Measurements from ENCODE around the gene MIOX.

MIOX gene

DNA sequence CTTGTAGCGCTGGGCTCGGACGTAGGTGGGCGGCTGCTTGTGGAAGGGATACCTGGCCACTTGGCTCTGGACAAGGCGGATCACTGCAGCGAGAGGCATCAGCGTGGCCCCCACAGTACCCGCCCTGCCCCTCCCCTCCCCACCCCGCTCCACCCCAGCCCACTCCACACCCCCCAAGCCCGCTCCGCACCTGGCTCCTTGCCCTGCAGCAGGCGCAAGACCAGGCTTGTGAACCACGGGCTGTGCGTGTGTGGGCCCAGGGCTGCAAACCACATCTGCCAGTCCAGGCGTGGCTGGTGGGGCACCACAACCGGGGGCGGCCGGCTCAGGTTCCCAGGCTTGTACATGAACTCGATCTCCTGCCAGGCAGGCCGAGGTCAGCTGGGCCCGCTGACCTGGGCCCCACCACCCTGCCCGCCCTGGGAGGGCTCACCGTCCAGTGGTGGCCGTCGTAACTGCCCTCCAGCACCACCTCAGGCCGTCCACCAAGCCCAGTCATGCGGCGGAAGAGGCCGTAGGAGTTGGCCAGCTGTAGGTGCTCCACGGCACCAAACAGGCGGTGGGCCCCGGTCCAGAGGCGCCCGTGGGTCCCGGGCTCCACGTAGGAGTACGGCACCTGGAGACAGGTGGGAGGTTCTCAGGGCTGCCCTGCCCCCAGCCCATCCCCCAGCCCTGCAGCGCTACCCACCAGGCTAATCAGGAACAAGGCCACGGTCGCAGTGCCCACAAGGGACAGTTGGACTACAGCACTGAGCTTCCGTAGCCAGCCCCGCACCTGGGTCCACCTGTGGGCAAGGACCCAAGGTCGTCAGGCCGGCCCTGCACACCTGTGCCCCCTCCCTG is 17.9 kb downstream of the MIOX start:
- H3K9me3 ChIP-seq (ENCODE audit: low read length): no peaks in the 10 kb centered on the region
- H3K4me1 ChIP-seq (ENCODE audit: insufficient read depth, low read length): peaks cover 22% of the 10 kb centered on the region
- H3K27me3 ChIP-seq (ENCODE audit: control insufficient read depth in 1 of 2, insufficient read depth in 2 of 2, low read length in 2 of 2): no peaks in the 10 kb centered on the region
- H3K36me3 ChIP-seq (ENCODE audit: insufficient read depth, low read length): peaks cover 21% of the 10 kb centered on the region
- no peak overlapping the region for H3K4me3 ChIP-seq (ENCODE audit: low read depth in 1 of 2, low read length in 2 of 2)
- H3K27ac ChIP-seq (ENCODE audit: low read depth, low read length): no peak overlapping the region
- no peak overlapping the region for H3K9ac ChIP-seq (ENCODE audit: low read length)

DNA sequence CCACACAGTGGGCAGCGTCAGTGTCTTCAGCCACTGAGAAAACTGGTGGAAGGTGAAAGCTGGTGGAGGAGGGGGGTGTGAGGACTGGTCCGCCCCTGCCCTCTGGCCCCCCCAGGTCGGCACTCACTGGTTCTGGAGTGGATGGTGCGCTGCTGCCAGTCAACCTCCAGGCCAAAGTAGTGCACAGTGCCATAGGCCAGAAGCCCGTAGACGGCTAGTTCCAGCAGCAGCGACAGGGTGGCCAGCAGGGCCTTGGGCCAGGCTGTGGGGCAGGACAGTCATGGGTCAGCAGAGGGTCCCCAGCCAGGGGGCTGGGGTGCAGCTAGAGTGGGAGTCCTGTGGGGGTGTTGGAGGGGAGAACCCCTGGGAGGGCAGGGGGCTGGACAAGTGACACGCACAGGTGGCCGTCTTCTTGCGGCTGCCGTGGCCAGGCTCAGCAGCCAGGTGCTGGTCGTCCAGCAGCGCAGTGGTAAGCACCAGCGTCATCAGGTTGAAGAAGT is 18.7 kb downstream of the MIOX start:
- H3K27ac ChIP-seq (ENCODE audit: low read depth, low read length): no peak overlapping the region
- no peaks in the 10 kb centered on the region for H3K9me3 ChIP-seq (ENCODE audit: low read length)
- H3K27me3 ChIP-seq (ENCODE audit: control insufficient read depth in 1 of 2, insufficient read depth in 2 of 2, low read length in 2 of 2): no peaks in the 10 kb centered on the region
- peaks cover 22% of the 10 kb centered on the region for H3K4me1 ChIP-seq (ENCODE audit: insufficient read depth, low read length)
- H3K4me3 ChIP-seq (ENCODE audit: low read depth in 1 of 2, low read length in 2 of 2): no peak overlapping the region
- no peak overlapping the region for H3K9ac ChIP-seq (ENCODE audit: low read length)
- peaks cover 21% of the 10 kb centered on the region for H3K36me3 ChIP-seq (ENCODE audit: insufficient read depth, low read length)

DNA sequence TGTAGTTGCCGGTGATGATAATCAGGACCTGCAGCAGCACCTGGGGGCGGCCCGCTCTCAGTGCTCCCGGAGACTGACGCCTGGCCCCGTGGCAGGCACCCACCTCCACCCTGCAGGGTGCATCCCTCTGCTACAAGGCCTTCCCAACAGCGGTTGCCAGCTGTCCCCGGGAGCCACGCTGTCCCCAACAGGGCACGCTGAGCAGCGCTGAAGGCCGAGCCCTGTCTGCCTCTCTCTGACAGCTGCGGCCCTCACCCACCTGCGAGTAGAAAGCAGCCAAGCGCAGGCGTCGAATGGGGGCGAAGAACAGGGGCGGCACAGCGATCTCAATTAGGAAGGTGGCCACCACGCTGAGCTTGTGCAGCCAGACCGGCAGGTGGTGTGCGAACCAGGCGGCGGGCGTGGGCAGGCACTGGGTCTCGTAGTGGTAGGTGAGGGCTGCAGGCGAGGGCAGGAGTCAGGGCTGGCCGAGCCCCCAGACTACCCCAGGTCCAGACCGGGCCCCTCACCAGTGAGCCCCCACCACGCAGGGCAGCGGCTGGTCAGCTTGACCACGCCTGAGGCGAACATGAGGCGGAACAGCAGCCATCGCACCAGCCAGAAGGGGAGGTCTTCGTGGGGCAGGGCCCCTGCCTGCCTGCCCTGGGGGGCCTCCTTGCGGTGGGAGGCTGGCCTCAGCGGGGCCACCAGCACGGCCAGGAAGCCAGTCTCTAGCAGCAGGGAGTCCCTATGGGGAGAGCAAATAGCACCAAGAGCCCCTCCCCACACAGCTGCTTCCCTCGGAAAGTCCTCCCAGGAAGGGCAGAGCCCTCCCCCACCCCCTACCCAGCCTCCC is 19.3 kb downstream of the MIOX start:
- H3K4me1 ChIP-seq (ENCODE audit: insufficient read depth, low read length): peaks cover 22% of the 10 kb centered on the region
- H3K9me3 ChIP-seq (ENCODE audit: low read length): no peaks in the 10 kb centered on the region
- peak overlapping the region; percentile 96 to 99 for H3K4me3 ChIP-seq (ENCODE audit: low read depth in 1 of 2, low read length in 2 of 2)
- H3K36me3 ChIP-seq (ENCODE audit: insufficient read depth, low read length): peaks cover 21% of the 10 kb centered on the region
- H3K27me3 ChIP-seq (ENCODE audit: control insufficient read depth in 1 of 2, insufficient read depth in 2 of 2, low read length in 2 of 2): no peaks in the 10 kb centered on the region
- H3K9ac ChIP-seq (ENCODE audit: low read length): peak overlapping the region; percentile 93
- no peak overlapping the region for H3K27ac ChIP-seq (ENCODE audit: low read depth, low read length)

- Histone ChIP-seq H3K4me3 (ENCODE audit: low read depth in 1 of 2, low read length in 2 of 2) (peak overlapping the region; percentile 96 to 99), H3K27ac (ENCODE audit: low read depth, low read length) (peak overlapping the region; percentile 87), H3K9me3 (ENCODE audit: low read length) (no peaks in the 10 kb centered on the region), H3K36me3 (ENCODE audit: insufficient read depth, low read length) (peaks cover 21% of the 10 kb centered on the region), H3K27me3 (ENCODE audit: control insufficient read depth in 1 of 2, insufficient read depth in 2 of 2, low read length in 2 of 2) (no peaks in the 10 kb centered on the region), H3K4me1 (ENCODE audit: insufficient read depth, low read length) (peaks cover 22% of the 10 kb centered on the region), H3K9ac (ENCODE audit: low read length) (peak overlapping the region; percentile 93)
Measured at GRCh38 chr22:50506611-50507420, 20.2 kb downstream of the MIOX start.

DNA sequence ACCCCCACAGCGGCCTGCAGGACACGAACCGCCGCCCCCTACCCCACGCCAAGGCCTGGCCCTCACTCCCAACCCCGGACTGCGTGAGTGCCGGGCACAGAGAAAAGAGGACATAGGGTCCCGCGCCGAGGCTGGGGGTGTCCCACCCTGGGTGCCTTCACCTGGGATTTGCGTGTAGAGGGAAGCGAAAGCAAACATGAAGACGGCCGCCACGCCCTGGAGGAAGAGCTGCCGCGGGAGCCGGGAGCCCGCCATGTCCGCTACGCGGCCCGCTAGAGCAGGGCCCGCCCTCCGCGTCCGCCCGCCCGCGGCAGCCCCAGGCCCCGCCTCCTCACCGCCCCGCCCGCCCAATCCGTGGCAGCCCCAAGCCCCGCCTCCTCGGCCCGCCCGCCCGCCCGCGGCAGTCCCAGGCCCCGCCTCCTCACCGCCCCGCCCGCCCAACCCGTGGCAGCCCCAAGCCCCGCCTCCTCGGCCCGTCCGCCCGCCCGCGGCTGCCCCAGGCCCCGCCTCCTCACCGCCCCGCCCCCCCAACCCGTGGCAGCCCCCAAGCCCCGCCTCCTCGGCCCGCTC is 20.8 kb downstream of the MIOX start, which contains the start of gene LMF2:
Gene LMF2, minus strand, starts transcription at position 282 of the 570 bp plus-strand sequence. Its CDS starts 27 bp downstream, at position 255.
- H3K36me3 ChIP-seq (ENCODE audit: insufficient read depth, low read length): peaks cover 21% of the 10 kb centered on the region
- no peaks in the 10 kb centered on the region for H3K27me3 ChIP-seq (ENCODE audit: control insufficient read depth in 1 of 2, insufficient read depth in 2 of 2, low read length in 2 of 2)

GRCh38 chr22:50507991-50508884 is 21.6 kb downstream of the MIOX start, which contains the start of gene NCAPH2:
TSS of gene NCAPH2 (plus strand) at chr22:50508224. CDS start at chr22:50508338, 114 bp downstream.
- peak within 1 kb of the TSS; percentile 93 for H3K9ac ChIP-seq (ENCODE audit: low read length)
- peaks cover 22% of the 10 kb centered on the region for H3K4me1 ChIP-seq (ENCODE audit: insufficient read depth, low read length)
- H3K27ac ChIP-seq (ENCODE audit: low read depth, low read length): peak within 1 kb of the TSS; percentile 87
- H3K27me3 ChIP-seq (ENCODE audit: control insufficient read depth in 1 of 2, insufficient read depth in 2 of 2, low read length in 2 of 2): no peaks in the 10 kb centered on the region
- peaks cover 13% of the 10 kb centered on the region for H3K36me3 ChIP-seq (ENCODE audit: insufficient read depth, low read length)
- H3K4me3 ChIP-seq (ENCODE audit: low read depth in 1 of 2, low read length in 2 of 2): peak within 1 kb of the TSS; percentile 96 to 99
- H3K9me3 ChIP-seq (ENCODE audit: low read length): no peaks in the 10 kb centered on the region

More for the DNA sequence above, 20.8 kb downstream of the MIOX start, which contains the start of gene LMF2:
- H3K9ac ChIP-seq (ENCODE audit: low read length): peak within 1 kb of the TSS; percentile 93
- H3K9me3 ChIP-seq (ENCODE audit: low read length): no peaks in the 10 kb centered on the region
- H3K4me3 ChIP-seq (ENCODE audit: low read depth in 1 of 2, low read length in 2 of 2): peak within 1 kb of the TSS; percentile 96 to 99
- peaks cover 22% of the 10 kb centered on the region for H3K4me1 ChIP-seq (ENCODE audit: insufficient read depth, low read length)
- peak within 1 kb of the TSS; percentile 87 for H3K27ac ChIP-seq (ENCODE audit: low read depth, low read length)

- H3K4me3 ChIP-seq (ENCODE audit: low read depth in 1 of 2, low read length in 2 of 2): peak overlapping the region; percentile 59 to 64
- peak overlapping the region; percentile 30 for H3K9ac ChIP-seq (ENCODE audit: low read length)
- H3K27ac ChIP-seq (ENCODE audit: low read depth, low read length): peak overlapping the region; percentile 74
- peaks cover 13% of the 10 kb centered on the region for H3K36me3 ChIP-seq (ENCODE audit: insufficient read depth, low read length)
- peaks cover 22% of the 10 kb centered on the region for H3K4me1 ChIP-seq (ENCODE audit: insufficient read depth, low read length)
- no peaks in the 10 kb centered on the region for H3K9me3 ChIP-seq (ENCODE audit: low read length)
- H3K27me3 ChIP-seq (ENCODE audit: control insufficient read depth in 1 of 2, insufficient read depth in 2 of 2, low read length in 2 of 2): no peaks in the 10 kb centered on the region
Measured at GRCh38 chr22:50508897-50509296, 22.2 kb downstream of the MIOX start.

DNA sequence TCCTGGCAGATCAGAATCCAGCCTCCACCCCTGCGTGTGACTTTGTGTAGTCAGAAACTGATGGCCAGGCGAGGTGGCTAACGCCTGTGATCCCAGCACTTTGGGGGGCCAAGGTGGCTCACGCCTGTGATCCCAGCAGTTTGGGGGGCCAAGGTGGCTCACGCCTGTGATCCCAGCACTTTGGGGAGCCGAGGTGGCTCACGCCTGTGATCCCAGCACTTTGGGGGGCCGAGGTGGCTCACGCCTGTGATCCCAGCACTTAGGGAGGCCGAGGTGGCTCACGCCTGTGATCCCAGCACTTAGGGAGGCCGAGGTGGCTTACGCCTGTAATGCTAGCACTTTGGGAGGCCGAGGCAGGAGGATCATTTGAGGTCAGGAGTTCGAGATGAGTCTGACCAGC is 26.5 kb downstream of the MIOX start:
- peaks cover 10% of the 10 kb centered on the region for H3K4me1 ChIP-seq (ENCODE audit: insufficient read depth, low read length)
- no peaks in the 10 kb centered on the region for H3K9me3 ChIP-seq (ENCODE audit: low read length)
- no peak overlapping the region for H3K4me3 ChIP-seq (ENCODE audit: low read depth in 1 of 2, low read length in 2 of 2)
- no peak overlapping the region for H3K9ac ChIP-seq (ENCODE audit: low read length)
- no peaks in the 10 kb centered on the region for H3K27me3 ChIP-seq (ENCODE audit: control insufficient read depth in 1 of 2, insufficient read depth in 2 of 2, low read length in 2 of 2)
- H3K36me3 ChIP-seq (ENCODE audit: insufficient read depth, low read length): peaks cover 26% of the 10 kb centered on the region
- H3K27ac ChIP-seq (ENCODE audit: low read depth, low read length): no peak overlapping the region

- Histone ChIP-seq H3K27ac (ENCODE audit: low read depth, low read length) (no peak overlapping the region), H3K4me1 (ENCODE audit: insufficient read depth, low read length) (no peaks in the 10 kb centered on the region), H3K4me3 (ENCODE audit: low read depth in 1 of 2, low read length in 2 of 2) (no peak overlapping the region), H3K36me3 (ENCODE audit: insufficient read depth, low read length) (peaks cover 45% of the 10 kb centered on the region), H3K27me3 (ENCODE audit: control insufficient read depth in 1 of 2, insufficient read depth in 2 of 2, low read length in 2 of 2) (no peaks in the 10 kb centered on the region), H3K9me3 (ENCODE audit: low read length) (no peaks in the 10 kb centered on the region), H3K9ac (ENCODE audit: low read length) (no peak overlapping the region)
Measured at GRCh38 chr22:50516068-50516467, 29.4 kb downstream of the MIOX start.

GRCh38 chr22:50516891-50517290 is 30.2 kb downstream of the MIOX start:
- H3K36me3 ChIP-seq (ENCODE audit: insufficient read depth, low read length): peaks cover 54% of the 10 kb centered on the region

More at GRCh38 chr22:50516891-50517290, 30.2 kb downstream of the MIOX start:
- Histone ChIP-seq H3K27ac (ENCODE audit: low read depth, low read length) (no peak overlapping the region), H3K4me1 (ENCODE audit: insufficient read depth, low read length) (no peaks in the 10 kb centered on the region), H3K27me3 (ENCODE audit: control insufficient read depth in 1 of 2, insufficient read depth in 2 of 2, low read length in 2 of 2) (no peaks in the 10 kb centered on the region), H3K9ac (ENCODE audit: low read length) (no peak overlapping the region), H3K9me3 (ENCODE audit: low read length) (no peaks in the 10 kb centered on the region), H3K4me3 (ENCODE audit: low read depth in 1 of 2, low read length in 2 of 2) (no peak overlapping the region)
